Measurements from ENCODE around the gene NOS3.

GRCh38 chr7:151005566-151005965 lies 14.7 kb downstream of the NOS3 start:
- TF ChIP-seq CTCF (IDR thresholded peaks at IDR 0.05) (no peak), POLR2AphosphoS5 (IDR thresholded peaks at IDR 0.05) (no peak)
